Midbrain (tissue), 1 donor: Measurements from ENCODE around the gene NPFFR1.

Experiments used
- DNase-seq: peaks from one replicate; lab custom pipeline; 2025; lab: John Stamatoyannopoulos, UW

The NPFFR1 gene

GRCh38 chr10:70315276-70315675 is 31.5 kb upstream of the NPFFR1 start:
- no peak for DNase-seq

DNA sequence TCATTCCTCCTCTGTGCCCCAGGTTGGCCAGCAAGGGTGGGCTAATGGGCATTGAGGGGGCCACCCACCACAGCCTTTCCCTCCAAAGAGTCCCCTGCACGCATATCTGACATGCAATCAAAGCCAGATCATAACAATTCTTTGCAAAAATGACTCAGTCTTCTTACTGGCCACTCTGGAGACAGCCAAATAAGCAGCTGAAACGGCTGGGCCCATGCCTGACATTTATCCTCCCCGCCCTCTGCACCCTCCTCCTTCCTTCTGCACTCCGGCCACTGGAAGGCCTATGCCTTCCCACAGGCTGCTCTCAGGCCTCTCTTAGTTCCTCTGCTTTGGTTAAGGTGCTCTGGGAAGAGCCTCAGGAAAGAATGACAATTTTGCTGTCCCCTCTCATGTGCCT is 29.2 kb upstream of the NPFFR1 start:
- no peak for DNase-seq

- no peak for DNase-seq
Observed at GRCh38 chr10:70312249-70312648, 28.4 kb upstream of the NPFFR1 start.

DNA sequence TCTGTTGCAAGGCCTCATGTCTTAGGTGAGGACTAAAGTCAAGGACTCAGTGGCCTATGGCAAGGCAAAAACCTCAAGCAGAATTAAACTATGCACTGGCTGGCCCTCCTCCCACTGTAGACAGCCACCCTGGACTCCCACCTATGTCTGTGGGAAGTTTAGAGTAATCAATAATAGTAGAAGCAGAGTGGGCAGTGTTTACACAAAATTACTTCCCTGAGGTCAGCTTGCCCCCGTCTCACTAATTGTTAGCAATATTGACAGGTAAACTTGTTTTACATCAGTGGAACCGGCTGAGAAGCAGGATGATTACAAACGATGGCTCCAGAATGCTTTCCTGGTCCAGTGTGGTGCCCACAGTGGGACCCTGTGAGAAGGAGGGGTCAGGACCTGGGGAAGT is 27.9 kb upstream of the NPFFR1 start:
- no peak for DNase-seq

- DNase-seq, result no peak
Observed at GRCh38 chr10:70309661-70310060, 25.9 kb upstream of the NPFFR1 start.

DNA sequence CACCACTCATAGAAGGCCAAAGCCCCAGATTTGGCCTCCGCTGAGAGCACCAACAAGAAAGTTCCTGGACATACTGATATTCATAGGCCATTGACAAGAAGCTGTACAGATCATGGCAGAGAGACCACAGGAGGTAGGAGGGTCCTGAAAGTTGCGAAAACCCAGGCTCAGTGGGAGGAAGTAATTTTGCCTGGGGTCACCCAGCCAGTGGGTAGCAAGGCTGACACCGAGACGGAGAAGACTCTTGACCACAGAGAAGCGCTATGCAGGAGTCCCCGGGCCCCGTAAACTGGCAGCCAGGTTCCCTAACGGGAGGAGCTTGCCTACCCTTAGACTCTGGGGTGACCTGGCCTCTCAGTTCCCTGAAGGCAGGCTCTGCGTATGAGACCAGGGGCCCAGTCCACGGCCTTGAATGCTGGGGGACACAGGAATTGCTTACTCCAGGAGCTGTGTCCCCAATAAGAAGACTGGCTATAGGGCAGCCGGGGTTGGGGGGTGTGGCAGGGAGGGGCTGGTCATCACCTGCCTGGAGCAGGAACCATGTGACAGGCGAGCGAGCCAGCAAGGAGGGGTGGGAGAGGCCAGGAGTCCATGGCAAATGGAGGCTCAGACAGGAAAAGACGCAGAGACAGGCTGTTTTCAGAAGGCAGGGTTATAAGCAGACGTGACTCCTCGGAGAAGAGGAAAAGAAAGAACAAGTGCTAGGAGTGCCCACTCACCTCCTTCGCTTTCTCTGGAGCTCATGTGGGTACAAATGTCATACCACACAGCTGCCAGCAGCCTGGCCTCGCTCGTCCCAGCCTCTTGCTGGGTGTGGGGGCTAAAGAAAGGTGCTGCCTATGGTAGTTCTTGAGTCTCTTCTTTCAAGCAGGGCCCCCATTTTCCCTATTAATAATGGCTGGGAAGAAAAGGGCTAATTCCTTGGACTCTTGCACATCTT is 24.6 kb upstream of the NPFFR1 start:
- no peak for DNase-seq

- DNase-seq, result no peak
Observed at GRCh38 chr10:70306886-70307520, 23.2 kb upstream of the NPFFR1 start.

DNA sequence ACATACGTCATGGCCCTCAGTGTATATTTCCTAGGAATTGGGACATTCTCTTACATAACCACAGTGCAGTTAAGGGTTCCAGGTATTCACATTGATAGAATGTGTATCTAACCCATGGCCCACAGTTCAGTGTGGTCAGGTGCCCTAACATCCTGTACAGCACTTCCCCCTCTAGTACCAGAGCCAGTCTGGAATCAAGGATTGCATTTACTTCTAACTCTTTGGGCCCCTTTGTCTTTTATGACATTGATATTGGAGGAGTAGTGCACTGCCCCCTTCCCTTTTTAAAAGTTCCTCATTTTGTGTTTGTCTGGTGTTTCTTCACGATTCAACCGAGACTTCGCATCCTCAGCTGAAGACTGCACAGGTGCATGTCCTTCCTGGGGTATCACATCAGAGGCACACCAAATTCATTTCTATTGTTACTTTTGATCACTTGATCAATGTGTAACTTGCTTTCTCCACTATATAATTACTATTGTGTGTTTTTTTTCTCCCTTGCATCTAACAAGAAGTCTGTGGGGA is 22.4 kb upstream of the NPFFR1 start:
- DNase-seq, result no peak

DNA sequence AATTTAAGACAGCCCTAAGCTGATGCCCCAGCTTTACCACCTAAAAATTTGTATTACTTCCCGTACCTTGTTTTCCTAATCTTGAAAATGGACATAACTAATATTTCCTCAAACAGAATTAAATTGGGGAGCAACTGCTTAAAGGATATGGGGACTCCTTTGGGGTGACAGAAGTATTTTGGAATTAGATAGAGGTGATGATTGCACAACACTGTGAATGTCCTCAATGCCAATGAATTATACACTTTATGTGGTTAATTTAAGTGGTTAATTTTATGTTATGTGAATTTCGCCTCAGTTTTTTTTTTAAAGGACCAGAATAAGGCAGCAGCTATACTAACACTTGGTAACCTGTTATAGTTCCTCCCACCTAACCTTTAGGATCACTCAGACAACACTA is 19.9 kb upstream of the NPFFR1 start:
- DNase-seq, result no peak

DNA sequence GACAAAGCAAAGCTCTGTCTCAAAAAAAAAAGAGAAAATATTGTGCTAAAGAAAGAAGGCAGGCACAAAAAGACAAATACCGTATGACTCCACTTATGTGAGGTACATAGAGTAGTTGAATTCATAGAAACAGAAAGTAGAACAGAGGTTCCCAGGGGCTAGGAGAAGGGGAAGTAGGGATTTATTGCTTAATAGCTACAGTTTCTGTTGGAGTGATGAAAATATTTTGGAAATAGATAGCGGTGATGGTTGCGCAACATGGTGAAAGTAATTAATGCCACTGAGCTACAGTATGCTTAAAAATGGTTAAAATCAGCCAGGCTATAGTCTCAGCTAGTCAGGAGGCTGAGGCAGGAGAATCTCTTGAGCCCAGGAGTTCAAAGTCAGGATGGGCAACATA is 18.5 kb upstream of the NPFFR1 start:
- DNase-seq, result no peak

DNA sequence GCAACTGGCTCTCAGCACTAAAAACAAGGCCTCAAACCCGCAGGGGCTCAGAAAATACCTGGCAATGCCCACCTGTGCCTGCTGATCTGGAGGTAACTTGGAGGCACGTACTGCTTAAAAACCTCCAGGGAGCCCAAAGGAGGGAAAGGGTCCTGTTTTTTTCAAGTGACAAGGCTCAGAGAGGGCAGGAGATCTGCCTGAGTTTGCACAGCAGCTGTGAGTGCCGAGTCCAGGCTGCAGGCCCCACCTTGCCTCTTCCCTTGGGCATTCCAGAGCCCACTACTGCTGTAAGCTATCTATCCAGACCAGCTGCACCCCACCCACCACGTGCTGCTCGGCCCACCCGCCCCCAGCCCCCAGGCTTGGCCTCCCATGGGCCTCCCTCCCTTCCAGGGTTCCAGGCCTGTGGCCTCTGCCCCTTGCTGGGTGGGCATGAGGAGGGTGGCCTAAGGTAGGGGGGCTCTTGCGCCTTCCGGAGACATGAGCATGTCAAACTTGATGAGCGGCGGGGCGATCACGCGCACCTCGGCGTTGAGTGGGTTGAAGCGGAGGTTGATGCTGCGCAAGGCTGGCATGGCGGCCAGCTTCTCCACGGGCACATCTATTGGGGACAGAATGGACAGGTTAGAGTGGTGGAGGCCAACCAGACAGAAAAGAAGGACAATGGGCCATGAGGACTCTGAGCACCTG is 17.2 kb upstream of the NPFFR1 start:
- no peak for DNase-seq

DNA sequence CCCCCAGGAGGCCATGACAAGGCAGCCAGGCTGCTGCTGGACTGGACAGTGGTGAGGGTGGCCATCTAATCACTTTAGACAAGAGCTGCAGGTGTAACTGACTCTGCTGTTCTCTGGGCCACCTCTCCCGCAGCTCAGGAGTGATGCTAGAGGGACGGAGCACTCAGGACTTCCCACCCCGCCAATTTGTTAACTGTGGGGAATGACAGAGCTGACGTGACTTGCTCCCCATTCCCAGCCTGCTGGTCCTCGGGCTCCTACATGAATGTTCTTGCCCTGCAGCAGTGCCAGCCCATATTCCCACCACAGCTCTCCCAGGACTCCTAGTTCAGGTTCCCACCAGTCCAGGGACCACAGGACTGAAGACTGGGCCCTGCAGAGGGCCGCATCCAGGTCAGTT is 16.7 kb upstream of the NPFFR1 start:
- DNase-seq, result no peak

DNA sequence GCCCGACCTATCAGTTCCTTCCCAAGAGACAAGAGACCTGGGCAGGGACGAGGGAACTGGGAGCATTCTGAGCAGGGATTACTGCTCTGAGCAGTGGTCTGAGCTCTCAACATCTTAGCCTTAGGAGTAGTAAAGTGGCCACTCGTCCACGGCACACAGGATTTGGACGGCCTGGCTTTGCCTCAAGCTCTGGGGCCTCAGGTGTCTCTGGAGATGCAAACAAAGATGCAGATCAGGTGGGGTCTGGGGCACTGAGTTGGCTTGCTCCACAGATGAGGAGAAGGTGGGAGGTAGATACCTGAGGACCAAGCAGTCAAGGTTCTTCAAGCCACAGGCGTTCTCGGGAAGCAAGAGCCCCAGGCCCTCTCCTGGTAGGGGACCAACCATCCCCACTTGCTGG is 16.1 kb upstream of the NPFFR1 start:
- DNase-seq, result no peak

DNA sequence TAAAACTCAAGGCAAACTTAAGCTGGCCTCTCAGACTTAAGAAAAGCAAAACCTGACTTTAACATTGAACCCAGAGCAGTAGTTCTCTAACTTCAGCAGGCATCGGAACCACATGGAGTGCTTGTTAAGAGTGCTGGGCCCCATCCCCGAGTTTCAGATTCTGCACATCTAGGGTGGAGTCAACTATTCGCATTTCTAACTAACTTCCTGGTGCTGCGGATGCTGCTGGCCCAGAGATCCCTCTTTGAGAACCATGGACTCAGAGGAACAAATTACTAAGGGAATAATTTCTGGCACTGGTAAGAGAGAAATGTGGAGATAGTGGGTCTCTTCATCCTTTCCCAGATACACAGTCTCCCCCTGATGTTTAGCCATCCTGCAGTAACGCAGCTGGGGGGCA is 14.6 kb upstream of the NPFFR1 start:
- DNase-seq, result no peak

GRCh38 chr10:70297224-70297623 is 13.4 kb upstream of the NPFFR1 start:
- DNase-seq, result no peak

DNA sequence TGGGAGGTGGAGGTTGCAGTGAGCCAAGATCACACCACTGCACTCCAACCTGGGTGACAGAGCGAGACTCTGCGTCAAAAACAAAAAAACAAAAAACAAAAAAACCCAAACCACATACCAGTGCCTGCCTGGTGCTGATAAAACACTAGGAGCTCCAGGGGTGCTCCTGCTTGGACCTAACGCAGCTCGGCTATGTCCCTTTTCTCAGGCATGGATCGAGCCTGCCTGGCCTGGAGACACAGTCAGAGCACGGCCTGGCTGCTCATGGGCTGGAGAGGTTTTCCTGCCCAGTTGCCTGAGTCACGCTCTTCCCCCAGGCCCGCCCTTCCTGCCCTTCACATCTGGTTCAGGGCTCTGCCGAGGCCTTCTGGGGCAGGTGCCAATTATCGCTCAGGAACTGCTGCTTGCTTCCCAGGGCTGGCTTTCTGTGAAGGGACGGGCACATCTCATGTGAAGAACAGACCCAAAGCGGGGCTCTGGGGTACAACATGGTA is 12.6 kb upstream of the NPFFR1 start:
- no peak for DNase-seq

- no peak for DNase-seq
Observed at GRCh38 chr10:70295926-70296325, 12.1 kb upstream of the NPFFR1 start.

DNA sequence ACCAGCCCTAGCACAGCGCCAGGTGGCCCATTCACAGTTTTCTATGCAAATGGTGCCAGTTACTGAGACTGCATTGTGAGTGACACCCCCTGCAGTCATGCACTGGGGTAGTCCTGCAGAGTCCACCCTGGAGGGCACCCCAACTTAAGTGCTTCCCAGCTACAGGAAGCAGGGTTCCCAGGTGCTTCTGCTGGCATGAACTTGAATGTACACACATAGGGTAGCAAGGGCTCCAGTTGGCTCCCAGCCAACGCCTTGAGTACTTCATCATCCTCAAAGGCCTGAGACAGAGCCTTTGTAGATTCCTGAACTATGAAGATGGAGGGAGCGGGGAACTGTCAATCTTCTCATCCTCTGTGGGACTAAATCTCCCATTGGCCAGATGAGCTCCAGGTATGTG is 11.5 kb upstream of the NPFFR1 start:
- DNase-seq, result no peak

GRCh38 chr10:70293169-70293843 is 9.5 kb upstream of the NPFFR1 start:
- no peak for DNase-seq

DNA sequence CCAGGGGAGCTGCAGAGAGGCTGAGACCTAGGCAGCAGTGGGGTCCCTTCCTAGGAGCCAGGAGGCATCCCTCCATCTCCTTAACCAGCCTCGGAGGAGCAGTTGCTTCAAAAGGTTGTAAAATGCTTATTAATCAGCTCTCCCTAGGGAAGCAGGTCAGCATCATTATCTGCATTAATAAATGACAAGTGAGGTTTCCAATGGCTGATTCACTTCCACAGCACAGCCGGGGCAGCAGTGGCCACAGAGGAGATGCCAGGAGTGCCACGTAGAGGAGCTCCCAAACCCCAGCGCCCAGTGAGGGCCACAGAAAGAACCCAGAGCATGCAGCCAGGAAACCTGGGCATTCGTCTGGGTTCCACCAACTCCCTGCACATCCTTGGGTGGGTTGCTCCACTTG is 8.2 kb upstream of the NPFFR1 start:
- no peak for DNase-seq

DNA sequence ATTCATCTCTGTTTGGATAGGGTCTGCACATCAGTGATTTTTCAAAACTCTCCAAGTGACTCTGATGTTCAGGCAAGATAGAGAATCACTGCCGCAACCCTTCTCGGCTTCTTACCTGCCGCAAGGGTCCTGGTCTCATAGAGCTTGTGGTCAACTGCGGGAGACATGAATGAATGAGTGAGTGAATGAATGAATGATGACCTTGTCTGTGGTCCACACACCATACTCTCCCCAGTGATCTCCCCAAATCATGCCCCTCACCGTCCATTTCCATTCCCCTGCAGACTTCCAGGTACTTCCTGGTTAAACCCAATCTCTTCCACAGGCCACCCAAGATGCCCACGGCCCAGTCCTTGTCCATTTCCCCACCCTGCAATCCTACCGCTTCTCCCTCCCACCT is 5.9 kb upstream of the NPFFR1 start:
- DNase-seq, result no peak

GRCh38 chr10:70286616-70287015 is 2.8 kb upstream of the NPFFR1 start:
- DNase-seq, result no peak
